Measurements from ENCODE around the gene EDEM3. TPM values are rescaled to one million over a fixed set of nuclear protein-coding genes. Genes with fewer than 3 reads are reported as not detected.

EDEM3 gene
- total and polyA plus RNA-seq, 11 donors, result 7.2 to 28.6 (median 17.6) TPM

GRCh38 chr1:184660462-184661191, 94.0 kb downstream of the EDEM3 start:
- Histone ChIP-seq H3K36me3 (no peaks in the 10 kb centered on the region), H3K4me1 (peaks cover 0 to 13% (median 10%) of the 10 kb centered on the region in 12 donors), H3K27ac (no peak overlapping the region), H3K4me3 (no peak overlapping the region), H3K27me3 (no peaks in the 10 kb centered on the region), H3K9me3 (no peaks in the 10 kb centered on the region)
- no peak for TF ChIP-seq POLR2A (IDR thresholded peaks at IDR 0.05)
- no peak for TF ChIP-seq CTCF (IDR thresholded peaks at IDR 0.05)
- ATAC-seq (no peak), DNase-seq (no peak)
- 94 to 98% (median 96%) methylated on average over 2 of the region's 2 CpGs for WGBS, 4 donors
- intact Hi-C loops (cut with DNase I), result loop anchor here (5.0 to 10.0 kb wide), 16 partner anchors 38 to 586 kb away; partner anchors contain the start of gene C1orf21 (in 7 of the 10)

- DNase-seq (no peak), ATAC-seq (no peak)
- Histone ChIP-seq H3K9me3 (no peaks in the 10 kb centered on the region), H3K36me3 (no peaks in the 10 kb centered on the region), H3K27me3 (no peaks in the 10 kb centered on the region), H3K4me3 (no peak overlapping the region), H3K4me1 (no peaks in the 10 kb centered on the region), H3K27ac (no peak overlapping the region)
- intact Hi-C loops (cut with DNase I), result no loop called here
- WGBS, 4 donors, result 88 to 98% (median 96%) methylated on average over 2 of the region's 2 CpGs
- TF ChIP-seq CTCF (IDR thresholded peaks at IDR 0.05), result no peak
- no peak for TF ChIP-seq POLR2A (IDR thresholded peaks at IDR 0.05)
Measured at GRCh38 chr1:184658055-184658454, 96.6 kb downstream of the EDEM3 start.

GRCh38 chr1:184656221-184656620, 98.4 kb downstream of the EDEM3 start:
- whole genome bisulfite sequencing, 4 donors, result 87 to 91% (median 90%) methylated on average over 2 of the region's 2 CpGs
- no peak overlapping the region for H3K4me3 ChIP-seq
- no peaks in the 10 kb centered on the region for H3K36me3 ChIP-seq
- H3K4me1 ChIP-seq, result no peaks in the 10 kb centered on the region
- TF ChIP-seq POLR2A (IDR thresholded peaks at IDR 0.05) (no peak), CTCF (IDR thresholded peaks at IDR 0.05) (no peak)
- no peak for ATAC-seq
- H3K9me3 ChIP-seq, result peaks cover 0 to 5% (median 0%) of the 10 kb centered on the region in 12 donors
- H3K27ac ChIP-seq, result no peak overlapping the region
- intact Hi-C loops (cut with DNase I), result no loop called here
- no peak for DNase-seq
- H3K27me3 ChIP-seq, result no peaks in the 10 kb centered on the region

GRCh38 chr1:184655185-184655584, 99.5 kb downstream of the EDEM3 start:
- no peak for ATAC-seq
- Histone ChIP-seq H3K9me3 (peaks cover 0 to 5% (median 0%) of the 10 kb centered on the region in 12 donors), H3K27ac (no peak overlapping the region), H3K4me1 (peaks cover 0 to 6% (median 0%) of the 10 kb centered on the region in 12 donors), H3K27me3 (no peaks in the 10 kb centered on the region), H3K36me3 (no peaks in the 10 kb centered on the region), H3K4me3 (no peak overlapping the region)
- intact Hi-C loops (cut with DNase I), result no loop called here
- DNase-seq, result no peak
- no peak for TF ChIP-seq POLR2A (IDR thresholded peaks at IDR 0.05)
- no peak for TF ChIP-seq CTCF (IDR thresholded peaks at IDR 0.05)

Data from heart left ventricle (tissue), 16 donors.